HG02642 (cell line): ENCODE measurements around the gene FKBP15.
"Not testable (repeated sequence)": the region's sequence is repeated elsewhere in the genome, so short reads cannot be mapped to it uniquely, and the experiment has no call there.

Experiments
- ATAC-seq: cut with Tn5 transposase; IDR thresholded peaks from one replicate; pipeline ENCODE4 v1.9.1; 2021; ENCODE audit warnings: mild to moderate bottlenecking; ENCODE audit not compliant: unreplicated experiment, poor library complexity

FKBP15 gene

DNA sequence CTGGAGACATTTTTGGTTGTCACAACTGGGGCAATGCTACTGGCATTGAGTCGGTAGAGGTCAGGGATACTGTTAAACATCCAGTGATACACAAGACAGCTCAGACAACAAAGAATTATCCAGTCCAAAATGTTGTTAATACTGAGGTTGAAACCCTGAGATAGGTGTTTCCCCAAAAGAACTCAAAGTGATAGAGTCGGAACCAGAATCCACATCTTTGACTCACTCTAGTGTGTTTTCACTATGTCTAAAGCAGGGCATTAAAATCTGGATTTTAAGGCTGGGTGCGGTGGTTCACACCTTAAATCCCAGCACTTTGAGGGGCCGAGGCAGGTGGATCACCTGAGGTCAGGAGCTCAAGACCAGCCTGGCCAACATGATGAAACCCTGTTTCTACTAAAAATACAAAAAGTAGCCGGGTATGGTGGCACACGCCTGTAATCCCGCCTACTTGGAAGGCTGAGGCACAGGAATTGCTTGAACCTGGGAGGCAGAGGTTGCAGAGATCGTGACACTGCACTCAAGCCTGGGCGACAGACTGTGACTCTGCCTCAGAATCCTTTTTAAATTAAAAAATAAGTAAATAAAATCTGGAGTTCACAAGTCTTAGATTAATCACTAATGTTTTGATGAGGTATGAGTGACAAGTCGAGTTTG, 17.3 kb upstream of the FKBP15 start:
- no peak for ATAC-seq

DNA sequence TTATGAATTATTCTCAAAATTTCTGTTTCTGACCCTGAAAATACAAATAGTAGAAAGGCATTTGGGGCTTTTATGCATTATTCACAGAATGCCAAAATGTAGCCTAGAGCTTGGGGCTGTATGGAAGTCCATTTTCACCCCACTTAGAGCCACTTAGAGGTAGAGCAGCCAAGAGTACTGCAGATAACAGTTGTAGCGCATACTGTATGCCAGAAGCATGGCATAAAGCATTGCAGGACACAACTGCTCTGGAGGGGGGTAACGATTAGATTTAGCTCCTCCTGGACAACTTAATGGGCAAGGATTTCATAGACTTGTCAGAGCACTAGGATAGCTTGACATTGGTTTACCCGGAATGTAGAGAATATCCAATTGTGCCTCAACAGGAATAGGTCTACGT, 15.9 kb upstream of the FKBP15 start:
- ATAC-seq: no peak

DNA sequence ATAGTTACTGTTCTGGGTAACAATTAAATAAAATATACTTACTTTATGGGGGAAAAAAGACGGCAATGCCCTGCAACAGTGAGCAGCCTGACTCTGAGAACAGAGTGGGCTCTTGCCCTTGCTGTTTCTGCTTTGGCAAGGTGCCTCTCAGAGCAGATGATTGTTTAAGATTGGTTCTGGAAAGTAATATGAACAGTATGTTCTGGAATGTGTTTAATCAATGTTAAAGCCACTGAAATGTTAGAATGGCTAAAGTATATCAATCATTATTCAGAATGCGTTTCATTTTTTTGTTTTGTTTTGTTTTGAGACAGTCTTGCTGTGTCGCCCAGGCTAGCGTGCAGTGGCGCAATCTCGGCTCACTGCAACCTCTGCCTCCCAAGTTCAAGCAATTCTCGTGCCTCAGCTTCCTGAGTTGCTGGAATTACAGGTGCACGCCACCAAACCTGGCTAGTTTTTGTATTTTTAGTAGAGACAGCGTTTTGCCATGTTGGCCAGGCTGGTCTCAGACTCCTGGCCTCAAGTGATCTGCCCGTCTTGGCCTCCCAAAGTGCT, 14.7 kb upstream of the FKBP15 start:
- not testable (repeated sequence) for ATAC-seq

DNA sequence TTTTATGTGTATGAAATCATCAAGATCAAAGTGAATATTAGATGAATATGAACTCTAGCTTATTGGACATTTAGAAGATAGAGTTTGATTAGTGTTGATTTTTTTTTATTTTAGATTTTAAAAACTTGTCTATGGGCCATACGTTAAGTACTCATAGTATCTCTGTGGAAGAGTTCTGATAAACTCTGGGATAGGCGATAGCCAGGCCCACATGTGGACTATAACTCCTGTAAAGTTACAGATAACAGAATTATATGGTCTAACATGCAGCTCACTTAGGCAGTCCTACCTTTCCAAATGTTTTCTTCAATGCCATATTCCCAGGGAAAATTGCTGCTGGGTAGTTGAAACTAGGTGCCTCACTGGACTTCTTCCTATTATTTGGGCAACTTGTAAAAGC, 10.6 kb upstream of the FKBP15 start:
- ATAC-seq: no peak

DNA sequence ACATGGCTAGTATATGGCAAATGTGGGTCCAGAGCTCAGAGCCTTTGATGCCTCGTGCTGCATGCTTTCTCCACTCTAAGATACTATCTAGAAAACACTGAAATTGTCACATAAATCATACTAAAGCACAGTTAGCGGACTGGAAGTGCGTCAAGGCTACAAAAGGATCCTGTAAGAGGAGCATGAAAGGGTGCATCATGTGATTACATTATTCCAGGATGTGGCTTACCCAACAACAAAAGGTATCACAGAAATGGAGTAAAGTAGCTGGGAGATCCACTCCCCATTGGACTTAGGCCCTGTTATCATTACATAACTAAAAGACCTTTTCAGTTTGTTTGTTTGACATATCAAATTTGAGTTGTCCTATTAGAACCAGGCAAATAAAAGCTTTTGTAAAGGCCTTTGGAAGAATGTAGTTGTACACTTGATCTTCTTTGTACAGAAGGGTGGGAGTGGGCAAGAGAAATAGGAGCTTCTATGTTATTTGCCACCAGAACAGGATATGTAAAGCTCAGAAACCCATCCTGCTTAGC, 7.1 kb upstream of the FKBP15 start:
- no peak for ATAC-seq

DNA sequence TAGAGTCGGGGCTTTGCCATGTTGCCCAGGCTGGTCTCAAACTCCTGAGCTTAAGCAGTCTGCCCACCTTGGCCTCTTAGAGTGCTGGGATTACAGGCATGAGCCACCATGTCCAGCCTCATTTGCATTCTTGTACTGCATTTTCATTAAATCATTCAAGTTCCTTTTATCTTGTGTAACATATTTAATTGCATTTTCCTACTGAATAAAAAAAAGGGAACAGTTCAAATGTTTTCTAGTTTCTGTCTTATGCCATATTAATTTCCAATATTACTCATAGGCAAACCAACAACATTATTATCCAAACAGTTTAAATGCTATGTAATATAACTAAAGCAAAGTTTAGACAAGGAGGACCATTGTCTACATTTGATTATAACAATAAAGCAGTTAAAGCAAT, 6.4 kb upstream of the FKBP15 start:
- ATAC-seq: no peak

DNA sequence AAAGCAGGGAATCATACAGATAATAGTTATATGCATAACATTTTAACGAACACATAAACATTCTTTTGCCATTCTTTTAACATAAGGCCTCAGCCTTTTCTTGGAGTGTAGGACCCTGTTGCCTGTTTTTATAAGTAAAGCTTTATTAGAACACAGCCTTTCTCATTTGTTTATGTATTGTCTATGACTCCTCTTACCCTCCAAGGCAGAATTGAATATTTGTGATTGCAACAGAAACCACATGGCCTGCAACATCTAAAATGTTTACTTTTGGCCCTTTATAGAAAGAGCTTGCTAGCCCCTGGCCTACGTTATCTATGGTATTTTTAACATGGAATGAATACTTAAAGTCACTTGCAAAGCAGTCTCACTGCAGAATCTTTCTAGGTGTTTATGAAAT, 2.9 kb upstream of the FKBP15 start:
- ATAC-seq: no peak

DNA sequence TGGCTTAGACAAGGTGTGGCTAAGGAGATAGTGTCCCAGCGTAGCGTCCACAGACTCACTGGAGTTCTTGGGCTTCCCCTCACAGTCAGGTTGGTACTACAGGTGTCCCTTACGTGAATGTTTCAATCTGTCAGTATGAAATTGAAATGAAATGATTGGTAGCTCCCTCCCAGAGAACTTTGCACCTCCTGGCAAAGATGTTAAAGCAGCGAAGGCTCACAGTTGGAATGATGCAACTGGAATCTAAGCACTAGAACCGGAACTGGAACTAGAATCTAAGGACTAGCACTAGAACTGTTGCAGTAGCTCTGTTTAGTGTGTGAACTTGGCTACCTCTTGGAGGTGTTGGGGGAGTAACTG, 1.4 kb upstream of the FKBP15 start:
- ATAC-seq: no peak

DNA sequence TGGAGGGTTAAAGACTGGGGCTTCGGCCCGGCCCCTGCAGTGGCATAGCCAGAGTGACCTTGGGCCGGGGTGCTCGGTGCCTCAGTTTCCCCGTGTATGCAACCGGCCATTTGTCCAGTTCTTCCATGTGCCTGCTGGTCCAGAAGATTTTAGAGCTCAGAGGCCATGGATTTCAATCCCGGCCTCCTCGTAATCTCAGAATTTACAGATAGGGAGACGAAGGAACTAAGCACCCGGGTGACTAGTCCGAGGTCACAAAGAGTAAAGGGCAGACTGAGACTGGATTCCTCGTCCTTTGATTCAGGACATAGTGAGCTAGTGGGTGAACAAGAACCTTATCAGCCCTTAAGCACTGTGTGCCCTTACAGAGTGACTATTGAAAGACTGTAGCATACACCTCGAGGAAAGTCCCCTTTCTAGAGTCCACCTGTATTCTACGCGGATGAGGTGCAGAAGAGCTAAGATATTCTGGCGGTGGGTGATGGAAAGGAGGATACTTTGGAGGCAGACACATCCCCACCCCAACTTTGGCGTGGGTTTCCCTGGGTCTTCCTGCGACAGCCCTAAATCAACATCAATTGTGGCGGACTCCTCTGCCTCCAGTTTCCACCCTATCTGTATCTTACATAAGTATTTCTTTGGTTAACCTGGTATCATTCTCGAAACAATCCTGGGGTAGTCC, 864 bp upstream of the FKBP15 start:
- no peak for ATAC-seq

DNA sequence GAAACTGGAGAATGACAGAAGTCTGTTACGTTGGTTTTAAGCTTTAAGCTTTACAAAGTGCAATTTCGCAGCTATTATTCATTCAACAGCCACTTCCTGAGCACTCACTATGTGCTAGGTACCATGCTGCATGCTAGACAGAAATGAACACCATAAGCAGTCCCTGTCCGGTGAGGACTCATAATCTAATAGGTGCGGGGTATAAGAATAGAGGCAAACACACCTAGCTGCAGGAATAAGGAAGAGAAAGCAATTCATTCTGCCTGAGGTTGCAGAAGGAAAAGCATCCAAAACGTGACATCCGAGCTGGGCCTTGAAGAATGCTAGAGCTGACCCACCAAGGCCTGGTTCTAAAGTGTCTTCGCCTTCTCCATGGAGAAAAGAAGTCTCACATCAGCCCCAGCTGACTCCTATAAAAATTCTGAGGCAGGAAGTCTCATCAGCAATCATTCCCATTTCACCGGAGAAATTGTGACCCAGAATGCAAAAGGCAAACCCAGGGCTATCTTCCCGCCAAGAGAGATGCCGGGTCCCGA, 542 bp downstream of the FKBP15 start:
- no peak for ATAC-seq

DNA sequence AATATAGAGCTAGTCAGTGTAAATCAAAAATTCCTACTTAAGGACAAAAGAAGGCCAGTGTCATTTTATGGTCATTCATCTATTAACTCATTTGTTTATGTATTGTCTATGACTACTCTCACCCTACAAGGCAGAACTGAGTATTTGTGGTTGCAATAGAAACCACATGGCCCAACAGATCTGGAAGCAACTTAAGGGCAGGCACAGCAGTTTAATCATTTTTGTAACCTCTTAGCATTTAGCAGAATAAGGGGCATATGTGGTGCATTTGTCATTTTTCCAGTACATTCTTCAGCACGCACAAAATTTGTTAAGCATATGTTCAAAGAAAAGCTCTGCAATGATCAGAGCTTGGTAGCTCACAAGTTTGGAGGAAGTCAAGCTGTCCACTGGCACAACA, 1.1 kb downstream of the FKBP15 start:
- peak; percentile 49 for ATAC-seq

DNA sequence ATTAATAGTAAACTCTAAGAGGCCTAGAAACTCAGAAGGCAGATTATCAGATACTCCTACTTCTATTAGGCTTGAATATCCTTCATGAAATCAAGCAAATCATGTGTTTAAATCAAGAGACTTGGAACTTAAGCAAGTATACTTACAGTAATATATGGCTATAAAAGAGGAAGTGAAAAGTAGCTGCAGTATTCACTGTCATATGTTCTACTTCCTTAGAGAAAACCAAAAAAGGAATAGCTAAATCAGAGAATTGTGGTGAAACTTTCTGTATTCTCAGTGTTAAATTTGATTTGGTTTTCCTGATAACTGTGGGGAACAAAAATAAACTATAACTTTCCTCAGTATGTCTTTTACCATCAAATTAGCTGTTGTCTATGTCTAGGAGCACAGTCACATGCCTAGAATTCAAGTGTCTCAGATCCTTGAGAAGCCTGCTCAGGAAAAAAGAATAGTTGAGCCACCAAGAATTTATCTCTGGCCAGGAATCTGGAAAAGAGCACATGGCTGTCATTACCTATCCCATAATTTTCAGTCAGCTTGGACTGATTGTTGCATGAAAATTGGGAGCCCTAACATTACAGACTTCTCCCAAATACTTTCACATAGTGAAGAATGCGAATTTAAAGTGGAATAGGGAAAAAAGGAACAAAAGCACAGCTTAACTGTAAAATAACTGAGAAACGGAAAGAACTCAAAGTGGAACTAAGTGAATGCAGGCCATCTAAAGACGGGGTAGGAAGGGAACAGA, 1.7 kb downstream of the FKBP15 start:
- ATAC-seq: peak; percentile 24

DNA sequence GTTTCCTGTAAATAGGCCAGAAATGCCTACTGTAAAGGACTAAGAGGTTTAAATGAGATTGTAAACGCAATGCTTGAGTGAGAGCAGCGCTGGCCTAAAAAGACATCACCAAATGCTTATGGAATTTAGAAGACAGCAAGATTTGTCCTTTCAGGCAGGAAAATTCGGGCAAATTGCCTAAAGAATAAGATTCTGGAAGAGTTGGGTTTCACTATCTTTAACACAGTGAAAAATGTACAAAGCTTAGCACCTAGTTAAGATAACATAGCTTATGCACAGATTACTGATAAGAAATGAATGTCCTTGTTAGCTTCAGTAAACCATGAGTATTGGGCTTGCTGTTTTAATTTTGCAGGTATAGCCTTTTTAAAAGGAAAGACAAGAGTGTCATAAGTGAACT, 4.7 kb downstream of the FKBP15 start:
- no peak for ATAC-seq

DNA sequence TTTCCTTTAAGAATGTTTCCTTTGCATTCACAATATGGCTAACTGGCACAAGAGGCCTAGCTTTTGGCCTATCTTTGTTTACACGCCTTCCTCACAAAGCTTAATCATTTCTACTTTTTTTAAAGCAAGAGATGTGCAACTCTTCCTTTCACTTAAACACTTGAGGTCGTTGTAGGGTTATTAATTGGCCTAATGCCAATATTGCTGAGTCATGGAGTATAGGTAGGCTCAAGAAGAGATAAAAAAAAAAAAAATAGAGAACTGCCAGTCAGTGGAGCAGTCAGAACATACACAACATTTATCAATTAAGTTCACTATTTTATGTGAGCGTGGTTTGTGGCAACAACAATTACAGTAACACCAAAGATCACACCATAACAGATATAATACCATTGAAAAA, 5.9 kb downstream of the FKBP15 start:
- no peak for ATAC-seq

DNA sequence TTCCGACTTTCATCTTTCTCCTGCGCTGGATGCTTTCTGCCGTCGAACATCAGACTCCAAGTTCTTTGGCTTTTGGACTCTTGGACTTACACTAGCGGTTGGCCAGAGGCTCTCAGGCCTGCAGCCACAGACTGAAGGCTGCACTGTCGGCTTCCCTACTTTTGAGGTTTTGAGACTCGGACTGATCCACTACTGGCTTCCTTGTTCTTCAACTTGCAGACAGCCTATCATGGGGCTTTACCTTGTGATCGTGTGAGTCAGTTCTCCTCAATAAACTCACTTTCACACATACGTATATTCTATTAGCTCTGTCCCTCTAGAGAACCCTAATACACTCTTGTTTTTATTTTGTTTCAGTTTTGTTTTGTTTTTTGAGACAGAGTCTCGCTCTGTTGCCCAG, 10.3 kb downstream of the FKBP15 start:
- ATAC-seq: no peak

DNA sequence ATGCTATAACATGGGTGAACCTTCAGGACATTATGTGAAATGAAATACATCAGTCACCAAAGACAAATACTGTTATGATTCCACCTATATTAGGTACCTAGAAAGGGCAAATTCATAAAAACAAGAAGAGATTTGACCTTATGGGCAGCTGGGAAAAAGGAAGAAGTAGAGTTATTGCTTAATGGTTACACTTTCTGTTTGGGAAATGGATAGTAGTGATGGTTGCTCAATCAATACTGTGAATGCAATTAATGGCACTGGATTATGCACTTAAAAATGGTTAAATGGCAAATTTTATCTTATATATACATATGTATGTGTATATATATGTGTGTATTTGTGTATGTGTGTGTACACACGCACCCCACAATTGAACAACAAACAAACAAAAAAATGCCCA, 15.2 kb downstream of the FKBP15 start:
- ATAC-seq: no peak

DNA sequence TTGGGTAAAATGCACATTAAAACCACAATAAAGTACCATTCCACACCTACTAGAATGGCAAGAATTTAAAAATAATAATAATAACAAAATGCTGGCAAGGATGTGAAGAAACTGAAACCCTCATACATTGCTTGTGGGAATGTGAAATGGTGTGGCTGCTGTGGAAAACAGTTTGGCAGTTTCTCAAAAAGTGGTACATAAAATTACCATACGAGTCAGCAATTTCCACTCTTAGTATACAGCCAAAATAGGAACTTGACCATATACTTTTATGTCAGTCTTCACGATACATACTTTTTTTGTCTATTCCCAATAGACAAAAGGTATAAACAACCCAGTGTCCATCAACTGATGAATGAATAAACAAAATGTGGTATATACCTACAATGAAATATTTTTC, 15.6 kb downstream of the FKBP15 start:
- no peak for ATAC-seq

DNA sequence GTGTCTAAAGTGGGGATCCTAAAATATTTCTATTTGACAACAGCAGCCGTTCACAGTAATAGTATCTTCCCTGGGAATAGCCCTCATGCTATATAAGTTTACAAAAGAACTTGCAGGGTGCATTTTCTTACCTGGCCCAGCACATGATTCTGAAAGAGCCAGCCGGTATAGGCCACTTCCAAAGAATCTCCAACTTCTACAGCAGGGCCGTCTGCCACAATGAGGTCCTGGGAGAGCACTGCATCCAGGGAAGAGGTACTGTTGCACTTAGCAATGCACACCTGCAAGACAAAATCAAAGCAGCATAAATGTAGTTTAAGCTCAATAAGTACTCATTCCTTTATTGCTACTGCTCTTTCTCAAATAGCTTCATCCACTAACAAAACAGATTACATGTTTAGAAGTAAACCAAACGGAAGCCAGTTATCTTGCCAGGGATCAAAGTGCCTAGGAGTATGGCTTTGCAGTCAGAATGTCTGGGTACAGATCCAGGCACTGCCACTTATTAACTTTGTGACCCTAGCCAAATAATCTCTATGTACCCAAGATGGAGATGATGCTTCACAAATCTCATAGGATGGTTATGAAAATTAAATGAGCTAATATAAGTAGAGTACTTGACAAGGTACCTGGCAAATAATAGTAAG, 21.3 kb downstream of the FKBP15 start:
- no peak for ATAC-seq

DNA sequence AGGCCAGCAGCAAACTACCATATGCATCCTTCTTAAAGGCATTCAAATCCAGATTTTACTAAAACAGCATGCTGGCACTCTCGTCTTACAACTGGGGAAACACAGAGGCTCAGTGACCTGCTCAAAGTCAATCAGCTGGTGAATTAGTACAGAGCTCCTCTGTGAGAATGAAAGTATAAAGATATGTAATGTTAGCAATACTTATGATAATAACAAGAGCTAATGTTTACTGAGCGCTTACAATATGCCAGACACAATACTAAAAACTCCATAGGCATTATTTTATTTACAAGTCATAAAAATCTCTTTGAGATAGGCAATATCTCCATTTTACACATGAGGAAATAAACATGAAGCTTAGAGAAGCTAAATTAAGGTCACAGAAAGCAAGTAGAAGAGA, 28.6 kb downstream of the FKBP15 start:
- ATAC-seq: no peak

DNA sequence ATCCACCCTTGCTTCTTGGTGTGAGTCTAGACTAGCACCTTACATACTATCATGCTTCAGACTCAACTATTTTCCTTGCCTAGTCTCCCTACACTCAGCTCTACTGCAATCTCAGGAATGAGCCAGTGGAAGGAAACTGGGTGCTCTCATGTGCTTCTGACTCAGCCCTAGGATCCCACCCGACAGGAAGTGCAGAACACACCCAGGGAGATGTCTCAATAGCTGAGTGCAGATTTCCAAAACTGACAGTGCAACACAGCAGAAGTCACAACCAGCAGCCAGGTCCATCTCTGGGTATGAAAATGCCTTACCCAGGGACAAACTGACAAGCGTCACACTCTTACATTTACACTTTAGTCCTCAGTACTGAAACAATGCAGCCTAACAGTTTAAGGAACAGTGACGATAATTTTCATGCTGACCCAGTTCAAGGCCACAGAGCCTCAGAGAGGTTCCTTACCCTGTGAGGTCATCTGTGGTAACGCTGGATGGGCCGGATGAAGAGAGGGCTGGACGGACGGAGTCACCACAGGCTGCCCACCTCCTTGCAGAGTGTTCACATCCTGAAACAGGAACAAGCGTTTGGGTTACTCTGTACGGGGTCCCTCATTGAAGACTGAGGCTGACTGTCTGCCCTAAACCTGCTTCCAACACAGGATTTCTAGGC, 33.0 kb downstream of the FKBP15 start:
- ATAC-seq: no peak
